K562 (cell line): Measurements from ENCODE around the gene ISOC1.

ENCODE experiments used
- CTCF ChIP-seq, 3 experiments: IDR thresholded peaks in 2 of 3; conservative IDR thresholded peaks in 1 of 3; 2 replicates each; pipeline ENCODE4 v1.5.1; 2011 to 2012; ENCODE audit warnings: low read length in 3 of 3, mild to moderate bottlenecking in 3 of 3, control low read depth in 2 of 3, improper control_type of control experiment in 1 of 3, inconsistent platforms in 1 of 3, low read depth in 1 of 3, mixed read lengths in 1 of 3, moderate library complexity in 1 of 3; ENCODE audit not compliant: insufficient read depth in 2 of 3
- ELK1 ChIP-seq: sonication (generic); formaldehyde crosslinking; IDR thresholded peaks from 2 replicates; pipeline ENCODE4 v1.8.1; 2022; ENCODE audit warnings: missing genetic modification reagents
- GATAD2B ChIP-seq: fragments of 450-650 bp; IDR thresholded peaks from 2 replicates; pipeline ENCODE4 v1.6.1; 2017; ENCODE audit warnings: mild to moderate bottlenecking, borderline replicate concordance
- MAFG ChIP-seq: fragments of 450-650 bp; conservative IDR thresholded peaks from 2 replicates; pipeline ENCODE4 v1.6.1; 2016; ENCODE audit warnings: missing genetic modification characterization, missing compliant biosample characterization
- TAF15 ChIP-seq: fragments of 200-400 bp; formaldehyde crosslinking; IDR thresholded peaks from 2 replicates; pipeline ENCODE4 v1.6.1; 2017; ENCODE audit warnings: mild to moderate bottlenecking, low read depth, low read length, moderate library complexity
- YY1 ChIP-seq, 3 experiments: IDR thresholded peaks; 2 replicates each; pipeline ENCODE4 v1.6.1; 2011; ENCODE audit warnings: low read length in 2 of 3, mild to moderate bottlenecking in 2 of 3, moderate library complexity in 2 of 3, borderline replicate concordance in 1 of 3, control low read depth in 1 of 3, low read depth in 1 of 3; ENCODE audit not compliant: insufficient read depth in 3 of 3, insufficient replicate concordance in 2 of 3, control insufficient read depth in 1 of 3, insufficient read length in 1 of 3; ENCODE audit errors: extremely low read depth in 1 of 3

GRCh38 chr5:129077433-129078075 lies 17.0 kb upstream of the ISOC1 start:
- TF ChIP-seq ELK1 (CRISPR knock-in tag) (no peak), TAF15 (no peak), CTCF (IDR thresholded peaks at IDR 0.05 in 2 of 3, conservative IDR thresholded peaks at IDR 0.05 in 1 of 3; ENCODE audit: insufficient read depth in 2 of 3, low read depth in 1 of 3, low read length in 3 of 3) (no peak), GATAD2B (no peak), YY1 (IDR thresholded peaks at IDR 0.05; ENCODE audit: borderline replicate concordance in 1 of 3, control insufficient read depth in 1 of 3, extremely low read depth in 1 of 3, insufficient read depth in 3 of 3, insufficient read length in 1 of 3, insufficient replicate concordance in 2 of 3, low read depth in 1 of 3, low read length in 2 of 3) (no peak), MAFG (tag) (no peak)
